Stimulated activated CD8-positive, alpha-beta memory T cell treated with anti-CD3 and anti-CD28 coated beads, Interleukin-15, amount 100 ng/mL, for 1 hour (primary cell): ENCODE measurements around the gene RER1.
A peak's percentile ranks its signal among the peaks of the same experiment; 100 is the strongest.

ENCODE experiments used
- DNase-seq: peaks from one replicate; pipeline ENCODE4 v3.0.0-alpha.2; 2020; ENCODE audit warnings: low read depth

The RER1 gene

GRCh38 chr1:2391041-2391930, at the start of gene RER1, which contains the start of gene MORN1:
Gene RER1, plus strand, starts transcription at chr1:2391841. Its CDS starts 3,950 bp downstream, at chr1:2395791.
Gene MORN1, minus strand, starts transcription at chr1:2391554. Its CDS starts 21 bp downstream, at chr1:2391533.
- DNase-seq, result peak; percentile 96

- DNase-seq, result no peak
Observed at GRCh38 chr1:2342384-2343022, 49.1 kb upstream of the RER1 start.

- DNase-seq, result no peak
Observed at GRCh38 chr1:2343023-2343935, 48.4 kb upstream of the RER1 start.

GRCh38 chr1:2344121-2344681, 47.4 kb upstream of the RER1 start:
- DNase-seq, result no peak

GRCh38 chr1:2344744-2345296, 46.8 kb upstream of the RER1 start:
- no peak for DNase-seq

- DNase-seq, result no peak
Observed at GRCh38 chr1:2345297-2346075, 46.2 kb upstream of the RER1 start.

- DNase-seq, result no peak
Observed at GRCh38 chr1:2346691-2347408, 44.8 kb upstream of the RER1 start.

GRCh38 chr1:2347409-2347785, 44.2 kb upstream of the RER1 start:
- no peak for DNase-seq

- DNase-seq, result no peak
Observed at GRCh38 chr1:2347896-2348295, 43.7 kb upstream of the RER1 start.

GRCh38 chr1:2348346-2349325, 43.0 kb upstream of the RER1 start:
- no peak for DNase-seq

- no peak for DNase-seq
Observed at GRCh38 chr1:2349806-2350205, 41.8 kb upstream of the RER1 start.

GRCh38 chr1:2350501-2350900, 41.1 kb upstream of the RER1 start:
- no peak for DNase-seq

- no peak for DNase-seq
Observed at GRCh38 chr1:2350911-2351655, 40.6 kb upstream of the RER1 start.

- no peak for DNase-seq
Observed at GRCh38 chr1:2351723-2352122, 39.9 kb upstream of the RER1 start.

- no peak for DNase-seq
Observed at GRCh38 chr1:2352341-2352896, 39.2 kb upstream of the RER1 start.

- DNase-seq, result no peak
Observed at GRCh38 chr1:2352897-2353550, 38.6 kb upstream of the RER1 start.
